GM23338 (cell line): ENCODE measurements around the gene TMEM59L. TPM values are rescaled to one million over a fixed set of nuclear protein-coding genes. Genes with fewer than 3 reads are reported as not detected.

Source experiments
- ATAC-seq: fragments of 200-7000 bp; cut with Tn5 transposase; 3 replicates; pipeline ENCODE4 v1.9.1; 2020
- DNase-seq: peaks from one replicate; pipeline ENCODE4 v3.0.0-alpha.2; 2015; ENCODE audit warnings: low spot score
- H2AFZ ChIP-seq: fragments of 200-600 bp; sonication (generic); 2 replicates; pipeline ENCODE4 v1.8.0; 2016; ENCODE audit warnings: antibody characterized with exemption, mild to moderate bottlenecking, moderate library complexity
- H3F3A ChIP-seq: fragments of 200-600 bp; sonication (generic); replicated peaks from 2 replicates; pipeline ENCODE4 v1.8.0; 2017; ENCODE audit warnings: antibody characterized with exemption, mixed run types, low read depth
- H3K27ac ChIP-seq: fragments of 200-600 bp; sonication (generic); 2 replicates; pipeline ENCODE4 v1.6.1; 2016; ENCODE audit warnings: low read depth
- H3K27me3 ChIP-seq: fragments of 200-600 bp; sonication (generic); 2 replicates; pipeline ENCODE4 v1.8.0; 2016; ENCODE audit warnings: mild to moderate bottlenecking, mixed run types, moderate library complexity; ENCODE audit not compliant: insufficient read depth
- H3K36me3 ChIP-seq: fragments of 200-600 bp; sonication (generic); 2 replicates; pipeline ENCODE4 v1.8.0; 2016; ENCODE audit warnings: mild to moderate bottlenecking; ENCODE audit not compliant: insufficient read depth
- H3K4me1 ChIP-seq: fragments of 200-600 bp; sonication (generic); 2 replicates; pipeline ENCODE4 v1.8.0; 2016; ENCODE audit warnings: mild to moderate bottlenecking, moderate library complexity; ENCODE audit not compliant: insufficient read depth
- H3K4me2 ChIP-seq: fragments of 200-600 bp; sonication (generic); 2 replicates; pipeline ENCODE4 v1.7.1; 2017; ENCODE audit warnings: mixed run types
- H3K4me3 ChIP-seq: fragments of 200-600 bp; sonication (generic); 2 replicates; pipeline ENCODE4 v1.6.1; 2016; ENCODE audit warnings: mixed run types
- H3K79me2 ChIP-seq: fragments of 200-600 bp; sonication (generic); replicated peaks from 2 replicates; pipeline ENCODE4 v1.8.0; 2017; ENCODE audit warnings: mild to moderate bottlenecking; ENCODE audit not compliant: insufficient read depth
- H3K9me2 ChIP-seq: fragments of 200-600 bp; sonication (generic); 2 replicates; pipeline ENCODE4 v1.8.0; 2017; ENCODE audit not compliant: insufficient read depth
- H4K20me1 ChIP-seq: fragments of 200-600 bp; sonication (generic); replicated peaks from 2 replicates; pipeline ENCODE4 v1.8.0; 2017; ENCODE audit warnings: mild to moderate bottlenecking; ENCODE audit not compliant: insufficient read depth
- H3K27ac Mint-ChIP-seq: 2 replicates; pipeline ENCODE4 v1.8.0; 2020; ENCODE audit warnings: inconsistent platforms, mild to moderate bottlenecking, moderate library complexity, mixed read lengths
- H3K27me3 Mint-ChIP-seq: 3 replicates; pipeline ENCODE4 v1.8.0; 2022; ENCODE audit warnings: low read depth, mild to moderate bottlenecking, moderate library complexity, mixed read lengths, inconsistent platforms; ENCODE audit not compliant: insufficient read depth, poor library complexity
- H3K36me3 Mint-ChIP-seq: 3 replicates; pipeline ENCODE4 v1.8.0; 2021; ENCODE audit warnings: low read depth, mild to moderate bottlenecking, inconsistent platforms, moderate library complexity, mixed read lengths
- H3K4me1 Mint-ChIP-seq: 3 replicates; pipeline ENCODE4 v1.8.0; 2020; ENCODE audit warnings: mild to moderate bottlenecking, inconsistent platforms, mixed read lengths
- H3K4me3 Mint-ChIP-seq: 3 replicates; pipeline ENCODE4 v1.8.0; 2021; ENCODE audit warnings: moderate library complexity, mild to moderate bottlenecking, inconsistent platforms, mixed read lengths
- H3K9me3 Mint-ChIP-seq: 3 replicates; pipeline ENCODE4 v1.8.0; 2020; ENCODE audit warnings: moderate library complexity, mild to moderate bottlenecking, inconsistent platforms, mixed read lengths
- CREB1 ChIP-seq: fragments of 250-450 bp; sonication (Bioruptor Pico); IDR thresholded peaks from 2 replicates; pipeline ENCODE4 v1.5.0; 2020; ENCODE audit warnings: low read depth, mild to moderate bottlenecking, moderate library complexity
- CTCF ChIP-seq, 2 experiments: fragments of 200-600 bp in 1 of 2; sonication (generic) in 1 of 2; conservative IDR thresholded peaks; 2 replicates each; pipeline versions ENCODE4 v1.5.1 to v1.6.1; 2016 to 2017; ENCODE audit warnings: antibody characterized with exemption in 2 of 2, low read depth in 2 of 2, mild to moderate bottlenecking in 2 of 2, moderate library complexity in 1 of 2
- EZH2 ChIP-seq: fragments of 200-600 bp; sonication (generic); IDR thresholded peaks from one replicate; pipeline ENCODE4 v1.8.0; 2017; ENCODE audit warnings: antibody characterized with exemption, mild to moderate bottlenecking, low read depth; ENCODE audit not compliant: unreplicated experiment
- JUNB ChIP-seq: IDR thresholded peaks from one replicate; pipeline ENCODE4 v1.6.1; 2016; ENCODE audit warnings: antibody characterized with exemption; ENCODE audit not compliant: unreplicated experiment
- NANOG ChIP-seq: IDR thresholded peaks from 2 replicates; pipeline ENCODE4 v1.6.1; 2016; ENCODE audit warnings: antibody characterized with exemption, borderline replicate concordance
- POLR2AphosphoS5 ChIP-seq: IDR thresholded peaks from 2 replicates; pipeline ENCODE4 v1.6.1; 2016; ENCODE audit warnings: antibody characterized with exemption, low read depth
- REST ChIP-seq: IDR thresholded peaks from one replicate; pipeline ENCODE4 v1.6.1; 2018; ENCODE audit warnings: antibody characterized with exemption; ENCODE audit not compliant: unreplicated experiment
- STAT1 ChIP-seq: IDR thresholded peaks from one replicate; pipeline ENCODE4 v1.6.1; 2016; ENCODE audit warnings: antibody characterized with exemption; ENCODE audit not compliant: unreplicated experiment
- ZNF114 ChIP-seq: fragments of 250-450 bp; sonication (Bioruptor Pico); IDR thresholded peaks from 2 replicates; pipeline ENCODE4 v1.5.0; 2020; ENCODE audit warnings: mild to moderate bottlenecking, moderate library complexity
- ZNF331 ChIP-seq: fragments of 250-450 bp; sonication (Bioruptor Pico); IDR thresholded peaks from 2 replicates; pipeline ENCODE4 v1.5.0; 2020; ENCODE audit warnings: low read depth, mild to moderate bottlenecking, moderate library complexity
- polyA plus RNA-seq: library from polyadenylated mRNA; unstranded; fragments of >200 nt; fragmentation: Nextera tagmentation; extraction: Ambion mirVana; gene quantifications from 2 replicates; pipeline ENCODE4 v1.2.1, GENCODE V29; 2016
- total RNA-seq: library from RNA; depleted of rRNA; stranded (reverse); fragments of >200 nt; shearing (Covaris generic); gene quantifications from 2 replicates; pipeline ENCODE4 v1.2.3, GENCODE V29; 2014
- TF ChIP-seq, protein P1 (sequence below): IDR thresholded peaks from 2 replicates; pipeline ENCODE4 v1.6.1; 2016; ENCODE audit warnings: antibody characterized with exemption

Gene TMEM59L
- total and polyA plus RNA-seq, 2 experiments from 2014 or later, result 9.8 to 15.7 TPM

- Mint-ChIP-seq H3K4me1 (peaks cover 39% of the 10 kb centered on the region), H3K27ac (no peak overlapping the region), H3K27me3 (peaks cover 82% of the 10 kb centered on the region), H3K9me3 (no peaks in the 10 kb centered on the region), H3K4me3 (peak overlapping the region; percentile 80), H3K36me3 (peaks cover 2% of the 10 kb centered on the region; the same call in 1 of the 3 replicates)
- peak overlapping the region; percentile 72 for H2AFZ ChIP-seq
- H3K4me3 ChIP-seq, result peak overlapping the region; percentile 76
- peaks cover 90% of the 10 kb centered on the region for H3K27me3 ChIP-seq
- peaks cover 53% of the 10 kb centered on the region for H3K4me1 ChIP-seq
- H3K79me2 ChIP-seq, result no peaks in the 10 kb centered on the region
- H4K20me1 ChIP-seq, result no peaks in the 10 kb centered on the region
- 0 out of 2 replicates have a peak, but pooled peaks cover 2% of the 10 kb centered on the region for H3K9me2 ChIP-seq
- H3K4me2 ChIP-seq, result peak overlapping the region; percentile 94
- H3F3A ChIP-seq, result peaks cover 25% of the 10 kb centered on the region
- DNase-seq (peak; percentile 53), ATAC-seq (peak; percentile 4)
- H3K36me3 ChIP-seq, result no peaks in the 10 kb centered on the region
- TF ChIP-seq ZNF331 (CRISPR knock-in tag), result no peak
- TF ChIP-seq EZH2, result peak; percentile 47
- no peak overlapping the region for H3K27ac ChIP-seq
Measured at GRCh38 chr19:18612051-18612771, 459 bp upstream of the TMEM59L start.

DNA sequence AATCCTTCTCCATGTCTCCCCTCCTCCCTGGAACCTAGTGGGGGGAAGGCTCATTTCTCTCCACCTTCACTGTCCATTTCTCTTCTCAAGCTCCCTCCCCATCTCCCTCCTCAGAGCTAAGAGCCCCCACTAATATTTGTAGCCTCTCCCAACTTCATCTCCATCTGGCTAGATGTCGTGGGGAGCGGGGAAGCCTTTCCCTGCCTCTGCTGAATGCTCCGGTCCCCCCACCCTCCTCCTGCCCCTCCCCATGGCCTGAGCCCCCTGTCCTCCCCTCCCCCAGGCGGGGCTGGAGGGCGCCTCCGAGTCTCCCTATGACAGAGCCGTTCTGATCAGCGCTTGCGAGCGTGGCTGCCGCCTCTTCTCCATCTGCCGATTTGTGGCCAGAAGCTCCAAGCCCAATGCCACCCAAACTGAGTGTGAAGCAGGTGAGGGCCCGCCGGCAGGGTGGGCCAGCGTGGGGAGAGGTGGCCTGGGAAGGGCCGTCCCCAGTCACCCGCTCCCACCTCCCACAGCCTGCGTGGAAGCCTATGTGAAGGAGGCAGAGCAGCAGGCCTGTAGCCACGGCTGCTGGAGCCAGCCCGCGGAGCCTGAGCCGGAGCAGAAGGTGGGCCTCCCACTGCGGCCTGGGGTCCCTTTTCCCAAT lies 1.0 kb downstream of the TMEM59L start:
- H2AFZ ChIP-seq, result no peak overlapping the region
- ATAC-seq, result peak; percentile 8
- peak overlapping the region; percentile 76 for H3K4me3 ChIP-seq
- DNase-seq, result peak; percentile 40
- H3K27me3 ChIP-seq, result peaks cover 75% of the 10 kb centered on the region
- no peaks in the 10 kb centered on the region for H3K36me3 ChIP-seq
- peaks cover 42% of the 10 kb centered on the region for H3K4me1 ChIP-seq
- Mint-ChIP-seq H3K9me3 (peaks cover 7% of the 10 kb centered on the region; the same call in 2 of the 3 replicates), H3K27me3 (peaks cover 67% of the 10 kb centered on the region), H3K27ac (no peak overlapping the region), H3K4me1 (peaks cover 33% of the 10 kb centered on the region), H3K4me3 (peak overlapping the region; percentile 73), H3K36me3 (peaks cover 7% of the 10 kb centered on the region)
- peak overlapping the region; percentile 94 for H3K4me2 ChIP-seq
- no peaks in the 10 kb centered on the region for H3K79me2 ChIP-seq
- 0 out of 2 replicates have a peak, but pooled peaks cover 6% of the 10 kb centered on the region for H3K9me2 ChIP-seq
- no peak overlapping the region for H3K27ac ChIP-seq
- H3F3A ChIP-seq, result peaks cover 17% of the 10 kb centered on the region; the same call in 1 of the 2 replicates
- no peaks in the 10 kb centered on the region for H4K20me1 ChIP-seq
- no peak for TF ChIP-seq CREB1 (CRISPR knock-in tag)
- TF ChIP-seq EZH2, result peak; percentile 64

DNA sequence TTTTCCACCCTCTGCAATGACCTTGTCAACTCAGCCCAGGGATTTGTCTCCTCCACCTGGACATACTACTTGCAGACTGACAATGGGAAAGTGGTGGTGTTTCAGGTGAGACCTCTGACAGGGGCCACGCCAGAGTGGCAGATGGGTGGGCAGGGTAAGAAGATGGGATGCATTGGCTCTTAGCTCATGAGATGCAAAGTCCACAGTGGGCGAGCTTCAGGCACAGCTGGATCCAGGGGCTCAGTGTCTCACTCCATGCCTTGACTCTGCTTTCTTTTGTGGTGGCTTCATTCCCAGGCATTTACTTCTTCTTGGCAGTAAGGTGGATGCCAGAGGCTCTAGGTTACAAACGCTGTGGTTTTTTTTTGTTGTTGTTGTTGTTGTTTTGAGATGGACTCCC lies 3.4 kb downstream of the TMEM59L start:
- Histone ChIP-seq H3K4me1 (peaks cover 20% of the 10 kb centered on the region; the same call in 1 of the 2 replicates), H3K36me3 (no peaks in the 10 kb centered on the region), H3K4me3 (no peak overlapping the region), H3K27ac (no peak overlapping the region), H2AFZ (no peak overlapping the region), H3K4me2 (no peak overlapping the region), H3K79me2 (no peaks in the 10 kb centered on the region), H3F3A (peaks cover 3% of the 10 kb centered on the region; the same call in 1 of the 2 replicates), H4K20me1 (no peaks in the 10 kb centered on the region), H3K9me2 (0 out of 2 replicates have a peak, but pooled peaks cover 6% of the 10 kb centered on the region), H3K27me3 (peaks cover 52% of the 10 kb centered on the region)
- ATAC-seq (no peak), DNase-seq (no peak)
- peaks cover 7% of the 10 kb centered on the region for H3K36me3 Mint-ChIP-seq
- H3K4me3 Mint-ChIP-seq, result no peak overlapping the region
- H3K27me3 Mint-ChIP-seq, result peaks cover 46% of the 10 kb centered on the region
- no peak overlapping the region for H3K27ac Mint-ChIP-seq
- H3K4me1 Mint-ChIP-seq, result peaks cover 14% of the 10 kb centered on the region
- H3K9me3 Mint-ChIP-seq, result peaks cover 7% of the 10 kb centered on the region; the same call in 2 of the 3 replicates
- TF ChIP-seq ZNF114 (CRISPR knock-in tag) (no peak), CTCF (conservative IDR thresholded peaks at IDR 0.05; ENCODE audit: low read depth in 2 of 2) (no peak), EZH2 (no peak), STAT1 (no peak), CREB1 (CRISPR knock-in tag) (no peak), POLR2AphosphoS5 (no peak), REST (no peak), ZNF331 (CRISPR knock-in tag) (no peak), JUNB (no peak), NANOG (no peak)
- TF ChIP-seq, protein P1, sequence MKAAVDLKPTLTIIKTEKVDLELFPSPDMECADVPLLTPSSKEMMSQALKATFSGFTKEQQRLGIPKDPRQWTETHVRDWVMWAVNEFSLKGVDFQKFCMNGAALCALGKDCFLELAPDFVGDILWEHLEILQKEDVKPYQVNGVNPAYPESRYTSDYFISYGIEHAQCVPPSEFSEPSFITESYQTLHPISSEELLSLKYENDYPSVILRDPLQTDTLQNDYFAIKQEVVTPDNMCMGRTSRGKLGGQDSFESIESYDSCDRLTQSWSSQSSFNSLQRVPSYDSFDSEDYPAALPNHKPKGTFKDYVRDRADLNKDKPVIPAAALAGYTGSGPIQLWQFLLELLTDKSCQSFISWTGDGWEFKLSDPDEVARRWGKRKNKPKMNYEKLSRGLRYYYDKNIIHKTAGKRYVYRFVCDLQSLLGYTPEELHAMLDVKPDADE, result no peak
